Measurements from ENCODE around the gene PHKG1. TPM values are rescaled to one million over a fixed set of nuclear protein-coding genes. Genes with fewer than 3 reads are reported as not detected.
"Not testable (repeated sequence)": the region's sequence is repeated elsewhere in the genome, so short reads cannot be mapped to it uniquely, and the experiment has no call there.

Gene PHKG1
- polyA plus RNA-seq, 3 donors, result 1.1 TPM; not detected in 2

- no peak for DNase-seq
- Histone ChIP-seq H3K4me2 (replicated peaks; ENCODE audit: extremely low read depth, low read length, poor library complexity, severe bottlenecking) (no peak overlapping the region), H4K20me1 (ENCODE audit: insufficient read depth, low read length) (no peaks in the 10 kb centered on the region), H3K9ac (ENCODE audit: insufficient read depth, low read length, poor library complexity, severe bottlenecking) (no peak overlapping the region), H3K79me2 (ENCODE audit: insufficient read depth, low read length) (no peaks in the 10 kb centered on the region), H3K27me3 (ENCODE audit: control insufficient read depth in 2 of 2, insufficient read depth in 2 of 2, low read length in 2 of 2) (no peaks in the 10 kb centered on the region), H3K9me3 (replicated peaks in 1 of 2; ENCODE audit: control insufficient read depth in 1 of 2, insufficient read depth in 1 of 2, low read length in 2 of 2) (no peaks in the 10 kb centered on the region), H2AFZ (ENCODE audit: insufficient read depth, low read depth, low read length, poor library complexity, severe bottlenecking) (no peak overlapping the region), H3K27ac (ENCODE audit: low read depth in 1 of 2, low read length in 2 of 2) (no peak overlapping the region), H3K4me1 (ENCODE audit: control insufficient read depth in 1 of 2, insufficient read depth in 2 of 2, low read length in 2 of 2) (no peaks in the 10 kb centered on the region), H3K4me3 (replicated peaks in 1 of 3; ENCODE audit: low read depth in 2 of 3, low read length in 3 of 3) (no peak overlapping the region), H3K36me3 (replicated peaks in 1 of 2; ENCODE audit: control insufficient read depth in 1 of 2, insufficient read depth in 2 of 2, low read length in 2 of 2) (no peaks in the 10 kb centered on the region)
- TF ChIP-seq CTCF (IDR thresholded peaks at IDR 0.05), result no peak
- intact Hi-C loops (cut with micrococcal nuclease), result no loop called here
- Mint-ChIP-seq H3K36me3 (peaks cover 3 to 6% of the 10 kb centered on the region in 2 donors), H3K27ac (no peak overlapping the region), H3K9me3 (no peaks in the 10 kb centered on the region), H3K4me3 (no peak overlapping the region), H3K27me3 (ENCODE audit: low read depth in 3 of 3) (peaks cover 0 to 2% (median 0%) of the 10 kb centered on the region in 3 donors), H3K4me1 (no peaks in the 10 kb centered on the region)
- WGBS (ENCODE audit: insufficient coverage), result 100% methylated on average over 3 of the region's 3 CpGs
Measured at GRCh38 chr7:56040730-56041129, 52.0 kb downstream of the PHKG1 start.

GRCh38 chr7:56033671-56034432 is 58.9 kb downstream of the PHKG1 start:
- H3K36me3 ChIP-seq (replicated peaks in 1 of 2; ENCODE audit: control insufficient read depth in 1 of 2, insufficient read depth in 2 of 2, low read length in 2 of 2), result peaks cover 6 to 9% of the 10 kb centered on the region in 2 donors
- Mint-ChIP-seq H3K4me1 (peaks cover 14% of the 10 kb centered on the region), H3K9me3 (no peaks in the 10 kb centered on the region), H3K27ac (peak overlapping the region; percentile 75 to 93 (median 85)), H3K36me3 (peaks cover 13 to 25% of the 10 kb centered on the region in 2 donors), H3K27me3 (ENCODE audit: low read depth in 3 of 3) (peaks cover 0 to 2% (median 1%) of the 10 kb centered on the region in 3 donors), H3K4me3 (peak overlapping the region; percentile 82 to 97)
- no peaks in the 10 kb centered on the region for H3K27me3 ChIP-seq (ENCODE audit: control insufficient read depth in 2 of 2, insufficient read depth in 2 of 2, low read length in 2 of 2)
- no peaks in the 10 kb centered on the region for H3K9me3 ChIP-seq (replicated peaks in 1 of 2; ENCODE audit: control insufficient read depth in 1 of 2, insufficient read depth in 1 of 2, low read length in 2 of 2)
- peaks cover 0 to 5% of the 10 kb centered on the region in 2 donors for H3K4me1 ChIP-seq (ENCODE audit: control insufficient read depth in 1 of 2, insufficient read depth in 2 of 2, low read length in 2 of 2)
- peak; percentile 48 to 65 (median 61) for DNase-seq
- 0% methylated on average over 24 of the region's 27 CpGs for WGBS (ENCODE audit: insufficient coverage)
- peak overlapping the region; percentile 66 to 72 for H3K27ac ChIP-seq (ENCODE audit: low read depth in 1 of 2, low read length in 2 of 2)
- no peaks in the 10 kb centered on the region for H4K20me1 ChIP-seq (ENCODE audit: insufficient read depth, low read length)
- H3K4me3 ChIP-seq (replicated peaks in 1 of 3; ENCODE audit: low read depth in 2 of 3, low read length in 3 of 3), result peak overlapping the region; percentile 66 to 99 (median 80)
- peak overlapping the region; percentile 100 for H2AFZ ChIP-seq (ENCODE audit: insufficient read depth, low read depth, low read length, poor library complexity, severe bottlenecking)
- H3K79me2 ChIP-seq (ENCODE audit: insufficient read depth, low read length), result no peaks in the 10 kb centered on the region
- TF ChIP-seq CTCF (IDR thresholded peaks at IDR 0.05), result peak; percentile 16
- peak overlapping the region; percentile 99 for H3K4me2 ChIP-seq (replicated peaks; ENCODE audit: extremely low read depth, low read length, poor library complexity, severe bottlenecking)
- H3K9ac ChIP-seq (ENCODE audit: insufficient read depth, low read length, poor library complexity, severe bottlenecking), result peak overlapping the region; percentile 64
- intact Hi-C loops (cut with micrococcal nuclease), result no loop called here

DNA sequence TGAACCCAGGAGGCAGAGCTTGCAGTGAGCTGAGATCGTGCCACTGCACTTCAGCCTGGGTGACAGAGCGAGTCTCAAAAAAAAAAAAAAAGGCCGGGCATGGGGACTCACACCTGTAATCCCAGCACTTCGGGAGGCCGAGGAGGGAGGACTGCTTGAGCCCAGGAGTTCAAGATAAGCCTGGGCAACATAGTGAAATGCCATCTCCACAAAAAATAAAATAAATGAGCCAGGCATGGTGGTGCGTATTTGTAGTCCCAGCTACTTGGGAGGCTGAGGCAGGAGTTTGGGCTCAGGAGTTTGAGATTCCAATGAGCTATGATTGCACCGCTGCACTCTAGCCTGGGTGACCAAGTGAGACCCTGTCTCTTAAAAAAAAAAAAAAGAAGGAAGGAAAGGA is 60.2 kb downstream of the PHKG1 start:
- peaks cover 6 to 16% of the 10 kb centered on the region in 2 donors for H3K36me3 ChIP-seq (replicated peaks in 1 of 2; ENCODE audit: control insufficient read depth in 1 of 2, insufficient read depth in 2 of 2, low read length in 2 of 2)
- H3K9ac ChIP-seq (ENCODE audit: insufficient read depth, low read length, poor library complexity, severe bottlenecking); H3K4me1 ChIP-seq (ENCODE audit: control insufficient read depth in 1 of 2, insufficient read depth in 2 of 2, low read length in 2 of 2); H3K4me3 ChIP-seq (replicated peaks in 1 of 3; ENCODE audit: low read depth in 2 of 3, low read length in 3 of 3); H3K4me2 ChIP-seq (replicated peaks; ENCODE audit: extremely low read depth, low read length, poor library complexity, severe bottlenecking); intact Hi-C loops (cut with micrococcal nuclease); H3K27ac ChIP-seq (ENCODE audit: low read depth in 1 of 2, low read length in 2 of 2); H3K27me3 Mint-ChIP-seq (ENCODE audit: low read depth in 3 of 3); H2AFZ ChIP-seq (ENCODE audit: insufficient read depth, low read depth, low read length, poor library complexity, severe bottlenecking); H3K9me3 Mint-ChIP-seq; H3K27me3 ChIP-seq (ENCODE audit: control insufficient read depth in 2 of 2, insufficient read depth in 2 of 2, low read length in 2 of 2); H3K9me3 ChIP-seq (replicated peaks in 1 of 2; ENCODE audit: control insufficient read depth in 1 of 2, insufficient read depth in 1 of 2, low read length in 2 of 2); H3K4me3 Mint-ChIP-seq; H3K79me2 ChIP-seq (ENCODE audit: insufficient read depth, low read length); DNase-seq; H4K20me1 ChIP-seq (ENCODE audit: insufficient read depth, low read length); H3K27ac Mint-ChIP-seq: not testable (repeated sequence)
- WGBS (ENCODE audit: insufficient coverage), result 100% methylated on average over 3 of the region's 7 CpGs
- peaks cover 13 to 33% of the 10 kb centered on the region in 2 donors for H3K36me3 Mint-ChIP-seq
- H3K4me1 Mint-ChIP-seq, result peaks cover 14% of the 10 kb centered on the region

All from CD14-positive monocyte (primary cell).